NCI-H2171 treated with DMSO at 0.1 percent for 48 hours (cell line): ENCODE measurements around the gene TEX14.
A peak's percentile ranks its signal among the peaks of the same experiment; 100 is the strongest.
"Not testable (repeated sequence)": the region's sequence is repeated elsewhere in the genome, so short reads cannot be mapped to it uniquely, and the experiment has no call there.

ENCODE experiments used
- DNase-seq: peaks from one replicate; lab custom pipeline; 2025; lab: John Stamatoyannopoulos, UW

The TEX14 gene

DNA sequence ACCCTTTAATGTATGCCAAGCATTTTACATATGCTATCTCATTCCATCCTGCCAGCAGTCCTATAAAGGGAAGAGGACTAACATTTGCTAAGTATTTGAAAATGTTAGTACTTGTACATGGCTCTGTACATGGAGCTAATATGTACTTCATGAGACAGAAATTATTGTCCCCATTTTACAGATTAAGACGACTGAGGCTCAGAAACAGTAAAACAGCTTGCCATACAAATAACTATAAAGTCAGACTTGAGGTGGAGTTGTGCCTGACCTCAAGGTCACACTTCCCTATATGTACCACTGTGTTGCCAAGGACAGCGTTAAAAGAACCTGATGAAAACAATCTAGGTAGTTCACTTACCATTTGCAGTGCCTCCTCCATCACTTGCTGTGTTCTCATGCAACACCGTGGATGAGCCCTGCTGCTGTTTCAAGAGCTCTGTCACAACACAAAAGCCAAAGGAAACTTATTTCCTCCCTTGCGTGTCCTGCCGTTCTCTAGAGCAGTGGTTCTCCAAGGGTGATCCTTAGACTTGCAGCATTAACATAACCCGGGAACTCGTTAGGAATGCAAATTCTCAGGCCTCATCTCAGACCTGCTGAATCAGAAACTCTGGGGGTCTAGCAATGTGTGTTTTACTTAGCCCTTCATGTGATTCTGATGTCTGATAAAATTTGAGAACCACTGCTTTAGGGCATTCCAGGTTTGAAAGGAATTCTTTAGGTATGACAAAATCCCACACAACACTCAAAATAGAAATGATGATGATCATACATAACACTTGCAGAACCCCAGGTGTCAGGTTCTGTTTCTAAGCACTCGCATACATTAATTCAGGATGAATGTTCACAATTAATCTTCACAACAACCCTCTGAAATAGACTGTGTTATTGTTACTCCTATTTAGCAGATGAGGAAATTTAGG lies 126.2 kb downstream of the TEX14 start:
- DNase-seq = peak; percentile 20

DNA sequence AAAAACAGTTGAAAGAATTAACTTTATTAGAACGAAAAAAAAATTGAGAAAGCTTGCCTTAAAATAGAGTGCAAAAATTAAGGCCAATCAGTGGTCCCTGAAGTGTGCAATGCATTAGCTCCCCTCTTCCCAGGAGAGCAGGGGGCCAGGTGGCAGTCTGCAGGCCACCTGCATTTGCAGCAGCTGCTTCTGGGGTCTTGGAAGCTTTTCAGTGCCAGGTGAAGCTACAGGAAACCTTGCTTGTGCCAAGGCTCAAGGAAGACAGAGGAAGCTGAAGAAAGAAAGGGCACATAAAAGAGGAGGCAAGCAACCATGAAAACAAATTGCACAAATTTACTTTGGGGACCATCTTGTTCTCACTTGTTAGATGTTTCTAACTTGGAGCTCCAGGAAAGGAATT lies 126.9 kb downstream of the TEX14 start:
- DNase-seq = peak; percentile 92

- peak; percentile 34 for DNase-seq
Observed at GRCh38 chr17:58564243-58564642, 127.6 kb downstream of the TEX14 start.

DNA sequence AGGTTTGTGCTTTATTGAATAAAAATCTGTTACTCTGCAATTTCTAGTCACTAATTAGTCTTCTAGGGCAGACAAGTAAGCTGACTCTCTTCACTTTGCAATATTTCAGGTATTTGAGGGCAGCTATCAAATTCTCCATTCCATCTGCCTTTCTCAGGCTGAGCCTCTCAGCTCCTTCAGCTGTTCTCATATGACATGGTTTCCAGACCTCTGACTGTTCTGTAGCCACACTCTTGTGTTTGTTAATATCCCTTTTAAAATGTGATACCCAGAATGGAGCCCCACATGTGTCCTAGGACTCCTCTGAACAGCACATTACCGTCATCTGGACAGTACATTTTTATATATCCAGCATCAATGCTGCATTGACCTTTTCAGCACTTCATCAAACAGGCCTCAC lies 131.3 kb downstream of the TEX14 start:
- peak; percentile 96 for DNase-seq

DNA sequence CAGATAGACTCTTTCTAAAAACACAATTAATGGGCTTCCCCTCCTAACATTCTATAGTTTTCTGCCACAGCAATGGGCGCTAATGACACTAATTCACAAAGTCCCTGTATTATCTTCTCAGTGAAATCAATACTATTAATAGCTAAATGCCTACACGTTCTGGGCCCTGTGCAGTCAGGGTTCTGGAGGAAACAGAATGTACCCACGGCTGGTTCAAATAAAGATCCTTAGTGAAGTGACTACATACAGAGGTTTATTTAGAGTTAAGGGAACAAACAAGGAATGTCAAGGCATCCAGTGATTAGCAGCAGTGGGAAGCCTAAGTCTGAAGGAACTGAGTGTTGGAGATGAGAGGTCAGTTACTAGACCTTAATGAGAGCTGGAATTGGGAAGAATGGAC lies 133.9 kb downstream of the TEX14 start:
- DNase-seq = no peak

DNA sequence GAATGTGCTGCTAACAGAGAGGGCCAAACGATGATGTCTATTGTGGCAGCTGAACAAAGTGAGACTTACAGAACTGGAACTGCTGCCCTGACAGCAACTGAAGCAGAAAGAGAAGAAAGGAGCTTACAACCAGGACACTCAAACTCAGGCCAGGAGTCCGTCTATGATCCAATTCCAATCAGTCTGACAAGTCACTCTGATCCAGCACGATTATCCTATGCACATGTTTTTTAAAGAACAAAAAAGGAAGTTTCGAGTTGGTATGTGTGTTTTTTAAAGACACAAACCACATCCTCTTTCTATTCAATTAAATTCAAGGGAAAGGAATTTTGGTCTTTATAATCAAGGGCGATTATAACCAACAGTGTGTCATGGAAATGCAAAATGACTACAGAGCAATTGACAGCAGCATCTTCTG lies 135.0 kb downstream of the TEX14 start:
- DNase-seq = no peak

GRCh38 chr17:58555109-58555508 lies 136.7 kb downstream of the TEX14 start:
- not testable (repeated sequence) for DNase-seq

DNA sequence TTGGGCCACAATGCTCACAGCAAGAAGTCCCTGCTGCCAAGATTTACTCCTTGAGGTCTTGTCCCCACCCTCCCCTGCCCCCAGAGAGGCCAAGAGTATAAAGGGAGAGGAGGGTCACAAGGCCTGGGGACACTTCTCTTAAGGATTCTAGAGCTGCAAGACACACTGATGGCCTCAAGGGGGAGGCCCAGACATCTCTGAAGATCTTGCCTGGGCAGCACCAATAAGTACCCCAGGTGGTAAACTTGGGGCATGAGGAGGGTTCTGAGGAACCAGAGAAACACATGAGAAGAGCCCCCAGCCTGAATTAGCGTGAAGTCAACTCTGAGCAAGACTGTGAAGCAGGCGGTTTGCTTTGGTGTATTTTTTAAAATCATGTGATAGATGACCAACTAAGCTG lies 150.6 kb downstream of the TEX14 start:
- no peak for DNase-seq

DNA sequence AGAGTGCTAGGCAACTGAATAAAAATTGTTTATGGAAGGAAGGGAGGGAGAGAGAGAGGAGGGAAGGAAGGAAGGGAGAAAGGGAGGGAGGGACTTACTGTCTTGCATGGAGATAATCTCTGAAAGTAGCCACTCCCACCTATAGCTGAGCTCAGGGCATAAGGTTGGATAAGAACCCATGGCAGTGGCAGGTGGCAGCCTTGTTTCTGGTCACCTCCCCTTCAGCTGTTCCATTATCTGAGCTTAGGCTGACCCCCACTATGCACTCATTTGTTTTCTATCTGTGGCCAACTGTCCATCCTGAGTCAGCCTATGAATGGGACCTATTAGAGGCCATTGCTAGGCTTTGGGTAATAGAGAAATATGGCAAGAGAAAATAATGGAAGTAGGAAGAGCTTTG lies 152.1 kb downstream of the TEX14 start:
- no peak for DNase-seq

DNA sequence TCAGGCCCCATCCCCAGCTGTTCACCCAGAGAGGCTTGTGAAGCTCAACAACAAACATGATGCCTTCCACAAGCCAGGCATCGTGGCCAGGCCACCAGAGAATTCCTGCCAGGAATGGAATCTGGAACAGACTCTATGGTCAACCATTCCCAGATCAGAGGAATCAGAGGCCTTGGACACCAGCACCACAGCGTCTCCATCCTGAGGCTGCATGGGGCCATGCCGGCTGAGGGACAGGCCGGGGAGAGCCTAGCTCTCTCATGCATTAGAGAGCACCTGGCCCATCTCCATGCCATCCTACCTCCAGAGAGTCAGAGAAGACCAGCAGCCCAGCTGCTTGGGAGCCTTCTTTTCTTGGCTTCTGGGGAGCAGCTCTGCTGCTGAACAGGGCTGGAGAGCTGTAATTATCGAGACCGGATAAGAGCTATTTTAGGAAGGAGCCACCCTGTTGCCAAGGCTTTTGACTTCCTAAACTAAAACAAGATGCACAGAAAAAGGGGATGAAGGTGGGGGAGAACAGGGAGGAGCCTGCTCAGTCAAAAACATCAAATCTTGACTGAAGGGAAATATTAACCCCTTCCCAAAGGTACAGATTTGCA lies 152.9 kb downstream of the TEX14 start:
- DNase-seq = no peak

DNA sequence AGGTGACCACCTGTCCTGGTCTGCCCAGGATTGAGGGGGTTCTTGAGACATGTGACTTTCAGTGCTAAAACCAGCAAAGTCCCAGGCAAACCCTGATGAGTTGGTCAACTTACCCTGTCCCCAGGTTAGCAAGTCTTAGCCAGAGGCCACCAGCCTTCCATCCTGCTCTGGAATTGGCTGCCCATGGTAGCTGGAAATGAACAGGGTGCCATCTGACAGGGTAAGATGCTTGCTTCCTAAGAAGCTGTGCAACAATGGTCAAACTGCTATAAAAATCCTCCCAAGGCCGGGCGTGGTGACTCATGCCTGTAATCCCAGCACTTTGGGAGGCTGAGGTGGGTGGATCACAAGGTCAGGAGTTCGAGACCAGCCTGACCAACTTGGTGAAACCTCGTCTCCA lies 154.6 kb downstream of the TEX14 start:
- no peak for DNase-seq

DNA sequence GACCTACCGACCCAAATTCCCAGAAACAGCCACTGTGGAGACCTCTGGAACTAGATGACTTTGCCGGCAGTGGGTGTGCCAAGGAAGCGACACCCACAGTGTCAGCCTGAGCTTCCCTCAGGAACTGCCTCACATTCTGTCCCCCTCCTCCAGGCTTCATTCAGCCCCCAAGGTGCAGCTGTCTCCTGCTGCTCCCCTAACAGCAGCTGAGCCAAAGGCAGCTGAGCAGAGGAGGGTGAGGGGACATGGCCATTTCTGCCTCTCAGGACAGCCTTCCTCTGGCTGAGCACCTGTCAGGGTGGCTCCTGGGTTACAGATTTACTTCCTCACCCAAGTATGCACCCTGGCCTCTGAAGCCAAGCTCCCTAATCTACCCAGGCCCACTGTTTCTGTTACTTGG lies 155.3 kb downstream of the TEX14 start:
- DNase-seq = no peak

GRCh38 chr17:58535431-58535830 lies 156.4 kb downstream of the TEX14 start:
- no peak for DNase-seq

GRCh38 chr17:58534901-58535421 lies 156.9 kb downstream of the TEX14 start:
- no peak for DNase-seq

DNA sequence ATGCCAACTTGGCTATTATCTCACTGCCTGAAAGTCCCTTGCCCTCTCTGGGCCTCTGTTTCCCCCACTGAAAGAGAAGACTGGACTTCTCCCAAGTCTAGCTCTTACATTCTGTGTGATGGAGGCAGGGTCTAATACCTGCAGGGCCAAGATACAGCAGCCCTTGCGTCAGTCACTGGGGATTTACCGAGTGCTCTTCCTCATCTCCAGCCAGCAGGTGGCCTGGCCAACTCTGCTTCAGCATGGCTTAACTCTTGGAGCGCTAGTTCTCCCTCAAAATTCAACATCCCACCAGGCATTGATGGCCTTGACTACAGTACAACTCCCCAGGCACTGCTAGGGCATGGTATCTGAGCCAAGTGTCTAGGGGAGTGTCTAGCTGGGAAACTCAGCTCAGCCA lies 157.5 kb downstream of the TEX14 start:
- DNase-seq = no peak

- no peak for DNase-seq
Observed at GRCh38 chr17:58533616-58534188, 158.1 kb downstream of the TEX14 start.

DNA sequence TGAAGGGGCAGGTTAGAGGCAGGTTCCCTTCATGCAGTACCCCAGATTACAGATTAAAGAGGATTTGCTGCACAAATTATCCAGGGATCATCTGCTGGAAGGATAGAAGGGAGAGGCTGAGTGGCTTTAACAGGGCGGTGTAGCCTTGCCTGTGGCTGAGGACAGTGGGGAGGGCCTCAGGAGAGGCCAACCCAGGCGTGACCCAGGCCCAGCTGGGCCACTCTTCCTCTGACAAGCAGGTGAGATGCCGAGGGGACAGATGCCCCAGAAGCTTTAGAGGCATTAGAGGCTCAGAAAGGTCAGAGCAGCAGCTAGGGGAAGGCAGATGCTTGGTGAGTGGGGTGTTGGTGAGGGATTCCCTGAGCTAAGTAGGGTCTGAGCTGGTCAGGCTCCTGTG lies 159.3 kb downstream of the TEX14 start:
- DNase-seq = no peak

- peak; percentile 43 for DNase-seq
Observed at GRCh38 chr17:58531661-58532554, 159.9 kb downstream of the TEX14 start.

GRCh38 chr17:58531122-58531521 lies 160.7 kb downstream of the TEX14 start:
- DNase-seq = no peak

DNA sequence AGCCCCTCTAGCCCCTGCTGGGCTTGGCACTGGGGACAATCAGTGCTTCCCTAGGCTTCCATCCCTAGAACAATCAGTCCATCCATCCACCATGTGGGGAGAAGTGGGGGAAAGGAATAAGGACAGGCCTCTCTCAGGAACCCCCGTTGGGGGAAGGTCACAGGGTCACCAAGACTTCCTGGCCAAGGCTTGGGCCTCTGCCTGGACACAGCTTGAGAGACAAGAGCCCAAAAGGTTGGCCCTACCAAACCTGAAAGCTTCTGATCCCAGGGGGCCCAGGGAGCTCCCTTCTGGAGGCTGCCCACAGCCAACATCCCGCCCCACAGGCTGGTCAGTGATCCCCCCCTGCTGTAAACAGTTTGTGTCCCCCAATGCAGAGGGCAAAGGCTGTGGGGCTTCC lies 161.2 kb downstream of the TEX14 start:
- no peak for DNase-seq

DNA sequence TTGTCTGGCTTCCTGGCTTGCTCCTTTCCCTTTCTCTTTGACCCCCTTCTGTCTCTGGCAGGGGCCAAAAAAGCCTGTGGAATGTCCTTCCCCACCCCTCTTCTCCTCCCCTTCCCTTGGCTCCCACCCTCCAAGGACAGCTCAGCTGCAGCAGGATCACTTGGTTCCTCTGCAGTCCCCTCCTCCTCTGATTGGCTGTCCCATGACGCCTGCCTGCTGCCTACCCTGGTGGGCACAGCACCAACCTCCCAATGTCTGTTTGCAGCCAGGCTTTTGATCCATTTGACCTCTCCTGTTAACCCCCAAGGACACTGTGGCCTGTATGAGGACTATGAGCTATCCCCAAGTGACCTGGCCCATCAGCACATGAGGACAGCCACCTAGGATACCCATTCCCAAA lies 162.6 kb downstream of the TEX14 start:
- no peak for DNase-seq

DNA sequence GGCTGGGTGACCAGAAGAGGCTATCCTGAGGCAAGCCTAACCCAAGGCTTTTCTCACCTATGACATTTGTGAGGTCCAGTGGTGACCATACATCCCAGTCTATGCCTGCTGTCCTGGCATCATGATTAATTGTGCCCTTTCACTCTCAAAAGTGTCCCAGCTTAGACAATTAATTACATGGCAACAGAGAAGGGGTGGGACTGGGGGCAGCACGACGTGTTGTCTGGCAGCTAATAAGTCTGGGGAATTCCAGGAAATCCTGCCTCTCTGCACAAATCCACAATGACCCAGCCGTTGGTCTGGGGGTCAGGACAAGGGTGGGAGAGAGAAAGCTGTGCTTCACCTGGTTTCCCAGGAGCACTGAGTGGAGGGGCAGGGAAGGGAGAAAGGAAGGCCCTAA lies 163.4 kb downstream of the TEX14 start:
- no peak for DNase-seq
